ENCODE measurements around the gene EFCAB11. TPM values are rescaled to one million over a fixed set of nuclear protein-coding genes. Genes with fewer than 3 reads are reported as not detected.

The EFCAB11 gene
- total RNA-seq, 4 donors from 2014 or later = 4.1 to 21.0 (median 5.6) TPM; not detected in 1

DNA sequence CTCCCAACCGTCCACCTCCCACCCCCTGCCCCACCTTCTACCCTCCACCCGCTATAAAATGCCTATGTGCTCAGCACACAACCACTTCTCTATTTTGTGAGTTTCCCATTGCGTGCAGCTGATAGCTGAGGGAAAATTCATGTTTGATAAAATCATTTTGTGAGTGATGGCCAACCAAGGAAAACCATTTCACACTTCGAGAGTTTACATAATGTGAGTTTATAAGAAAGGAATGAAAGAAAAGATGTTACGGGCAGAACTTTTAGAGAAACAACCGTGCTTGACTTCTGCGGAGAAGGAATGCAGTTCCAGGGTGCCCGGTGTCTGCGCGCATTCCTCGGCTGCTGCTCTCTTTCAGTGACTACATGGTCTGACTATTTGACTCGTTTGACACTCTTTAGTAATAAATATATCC is 140.9 kb downstream of the EFCAB11 start:
- intact Hi-C loops (cut with DNase I; ENCODE audit: low total_unique reads) = no loop called here
- H3K9me3 ChIP-seq = no peaks in the 10 kb centered on the region
- H3K27ac ChIP-seq = no peak overlapping the region

DNA sequence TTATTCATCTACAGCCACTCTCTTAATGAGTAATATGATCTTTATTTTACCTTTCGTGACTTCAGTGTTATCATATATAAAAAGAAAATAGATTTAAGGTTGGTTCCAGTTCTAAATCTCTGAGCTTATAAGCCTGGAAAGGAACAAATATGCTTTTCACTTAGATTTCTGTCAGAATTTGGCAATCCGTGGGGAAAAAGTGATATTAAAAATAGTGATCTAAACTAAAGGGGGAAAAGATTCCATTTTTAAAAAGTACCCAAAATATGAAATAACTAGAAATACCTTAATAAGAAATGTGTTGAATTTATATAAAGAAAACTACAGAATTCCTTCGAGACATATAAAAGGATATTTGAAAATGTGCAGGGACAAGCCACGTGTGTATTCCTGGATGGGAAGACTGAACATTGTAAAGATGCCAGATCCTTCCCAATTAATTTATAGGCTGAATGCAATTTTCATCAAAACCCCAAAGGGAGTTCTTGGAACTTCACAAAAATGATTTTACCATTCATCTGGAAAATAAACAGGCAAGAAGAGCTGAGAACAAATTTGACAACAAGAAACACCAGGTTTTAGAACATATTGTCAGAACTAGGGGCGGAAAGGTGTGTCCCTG is 142.5 kb downstream of the EFCAB11 start:
- Histone ChIP-seq H3K36me3 (no peaks in the 10 kb centered on the region), H3K4me3 (no peak overlapping the region), H3K27ac (no peak overlapping the region), H3K4me1 (no peaks in the 10 kb centered on the region), H3K27me3 (no peaks in the 10 kb centered on the region), H3K9me3 (no peaks in the 10 kb centered on the region)
- no peak for DNase-seq
- TF ChIP-seq POLR2A (IDR thresholded peaks at IDR 0.05) = no peak
- TF ChIP-seq, protein P1, sequence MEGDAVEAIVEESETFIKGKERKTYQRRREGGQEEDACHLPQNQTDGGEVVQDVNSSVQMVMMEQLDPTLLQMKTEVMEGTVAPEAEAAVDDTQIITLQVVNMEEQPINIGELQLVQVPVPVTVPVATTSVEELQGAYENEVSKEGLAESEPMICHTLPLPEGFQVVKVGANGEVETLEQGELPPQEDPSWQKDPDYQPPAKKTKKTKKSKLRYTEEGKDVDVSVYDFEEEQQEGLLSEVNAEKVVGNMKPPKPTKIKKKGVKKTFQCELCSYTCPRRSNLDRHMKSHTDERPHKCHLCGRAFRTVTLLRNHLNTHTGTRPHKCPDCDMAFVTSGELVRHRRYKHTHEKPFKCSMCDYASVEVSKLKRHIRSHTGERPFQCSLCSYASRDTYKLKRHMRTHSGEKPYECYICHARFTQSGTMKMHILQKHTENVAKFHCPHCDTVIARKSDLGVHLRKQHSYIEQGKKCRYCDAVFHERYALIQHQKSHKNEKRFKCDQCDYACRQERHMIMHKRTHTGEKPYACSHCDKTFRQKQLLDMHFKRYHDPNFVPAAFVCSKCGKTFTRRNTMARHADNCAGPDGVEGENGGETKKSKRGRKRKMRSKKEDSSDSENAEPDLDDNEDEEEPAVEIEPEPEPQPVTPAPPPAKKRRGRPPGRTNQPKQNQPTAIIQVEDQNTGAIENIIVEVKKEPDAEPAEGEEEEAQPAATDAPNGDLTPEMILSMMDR (IDR thresholded peaks at IDR 0.05) = no peak
- intact Hi-C loops (cut with DNase I; ENCODE audit: low total_unique reads) = no loop called here

More for the DNA sequence above, 140.9 kb downstream of the EFCAB11 start:
- H3K4me1 ChIP-seq = no peaks in the 10 kb centered on the region
- TF ChIP-seq, protein P1 (IDR thresholded peaks at IDR 0.05) = no peak
- no peak for TF ChIP-seq POLR2A (IDR thresholded peaks at IDR 0.05)
- no peaks in the 10 kb centered on the region for H3K36me3 ChIP-seq
- no peak overlapping the region for H3K4me3 ChIP-seq
- DNase-seq = no peak
- H3K27me3 ChIP-seq = no peaks in the 10 kb centered on the region

DNA sequence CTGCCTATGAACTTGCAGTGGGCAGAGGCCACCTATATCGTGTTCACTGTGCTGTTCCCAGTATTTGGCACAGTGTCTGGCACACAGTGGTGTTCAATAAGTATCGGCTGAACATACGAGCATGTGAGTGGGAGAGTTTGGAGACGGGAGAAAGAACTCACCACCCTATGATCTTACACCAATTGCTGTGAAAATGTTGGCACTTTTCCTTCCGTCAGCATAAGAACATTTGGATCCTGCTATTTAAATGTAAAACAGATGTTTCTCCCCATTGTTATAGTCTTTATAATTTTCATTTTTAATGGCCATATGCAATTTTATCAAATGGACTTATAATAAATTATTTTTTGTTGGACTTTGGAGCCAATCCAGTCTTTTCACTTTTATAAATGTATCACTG is 144.4 kb downstream of the EFCAB11 start:
- Histone ChIP-seq H3K36me3 (no peaks in the 10 kb centered on the region), H3K4me1 (no peaks in the 10 kb centered on the region), H3K4me3 (no peak overlapping the region), H3K27ac (no peak overlapping the region), H3K27me3 (no peaks in the 10 kb centered on the region), H3K9me3 (no peaks in the 10 kb centered on the region)
- intact Hi-C loops (cut with DNase I; ENCODE audit: low total_unique reads) = no loop called here
- no peak for TF ChIP-seq POLR2A (IDR thresholded peaks at IDR 0.05)
- TF ChIP-seq, protein P1 (IDR thresholded peaks at IDR 0.05) = no peak
- DNase-seq = no peak

DNA sequence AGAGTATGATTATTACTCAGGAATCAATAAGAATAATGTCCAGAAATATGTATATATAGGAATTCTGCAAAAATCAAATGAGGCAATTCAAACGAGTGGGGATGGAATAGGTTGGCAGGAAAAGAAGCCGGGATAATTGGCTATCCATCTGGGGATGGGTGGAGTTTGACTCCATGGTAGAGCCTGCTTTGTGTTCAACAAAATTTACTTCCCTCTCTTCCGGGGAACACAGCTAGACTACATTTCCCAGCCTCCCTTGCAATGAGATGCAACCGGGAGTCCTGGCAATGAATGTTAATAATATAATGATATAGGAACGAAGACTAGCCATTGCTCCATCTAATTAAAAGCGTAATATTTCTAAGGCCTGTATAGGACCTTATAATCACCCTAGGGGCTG is 146.6 kb downstream of the EFCAB11 start:
- TF ChIP-seq POLR2A (IDR thresholded peaks at IDR 0.05) = no peak
- TF ChIP-seq, protein P1 (IDR thresholded peaks at IDR 0.05) = no peak
- no peaks in the 10 kb centered on the region for H3K27me3 ChIP-seq
- intact Hi-C loops (cut with DNase I; ENCODE audit: low total_unique reads) = no loop called here
- no peak overlapping the region for H3K27ac ChIP-seq
- H3K4me1 ChIP-seq = no peaks in the 10 kb centered on the region
- H3K4me3 ChIP-seq = no peak overlapping the region
- H3K36me3 ChIP-seq = no peaks in the 10 kb centered on the region
- no peaks in the 10 kb centered on the region for H3K9me3 ChIP-seq
- no peak for DNase-seq

DNA sequence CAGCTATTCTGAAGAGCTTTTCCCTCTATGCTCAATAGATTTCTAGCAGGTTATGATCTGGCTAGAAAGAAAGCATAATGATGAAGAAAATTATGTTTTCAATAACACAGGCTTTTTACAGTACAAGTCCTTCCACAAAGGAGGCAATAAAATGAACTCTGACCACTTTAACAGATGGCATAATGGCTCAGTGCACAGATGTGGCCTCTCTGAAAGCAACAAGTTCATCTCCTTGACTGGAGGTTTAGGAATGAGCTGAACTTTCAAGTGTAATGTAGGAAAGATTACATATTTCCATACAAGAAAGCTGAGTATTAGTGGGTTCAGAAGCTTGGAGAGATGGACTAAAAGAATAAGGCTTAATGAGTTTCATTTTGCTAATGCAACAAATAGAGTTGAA is 147.4 kb downstream of the EFCAB11 start:
- Histone ChIP-seq H3K27ac (no peak overlapping the region), H3K27me3 (no peaks in the 10 kb centered on the region), H3K9me3 (no peaks in the 10 kb centered on the region), H3K4me3 (no peak overlapping the region), H3K4me1 (no peaks in the 10 kb centered on the region), H3K36me3 (no peaks in the 10 kb centered on the region)
- intact Hi-C loops (cut with DNase I; ENCODE audit: low total_unique reads) = no loop called here
- DNase-seq = no peak
- TF ChIP-seq, protein P1 (IDR thresholded peaks at IDR 0.05) = no peak
- no peak for TF ChIP-seq POLR2A (IDR thresholded peaks at IDR 0.05)
